Stimulated activated CD8-positive, alpha-beta memory T cell treated with anti-CD3 and anti-CD28 coated beads, Interleukin-7, amount 100 ng/mL, for 4 hours (primary cell): Measurements from ENCODE around the gene IRX5.

ENCODE experiments used
- DNase-seq, 2 donors: peaks; one replicate each; pipeline ENCODE4 v3.0.0-alpha.2; 2020; ENCODE audit warnings: low read depth in 2 of 2

The IRX5 gene

GRCh38 chr16:54930005-54930868 is at the start of gene IRX5:
Gene IRX5, plus strand, starts transcription at chr16:54930865. Its CDS starts 334 bp downstream, at chr16:54931199.
- no peak for DNase-seq

- DNase-seq = no peak
Measured at GRCh38 chr16:54882556-54882955, 48.1 kb upstream of the IRX5 start.

DNA sequence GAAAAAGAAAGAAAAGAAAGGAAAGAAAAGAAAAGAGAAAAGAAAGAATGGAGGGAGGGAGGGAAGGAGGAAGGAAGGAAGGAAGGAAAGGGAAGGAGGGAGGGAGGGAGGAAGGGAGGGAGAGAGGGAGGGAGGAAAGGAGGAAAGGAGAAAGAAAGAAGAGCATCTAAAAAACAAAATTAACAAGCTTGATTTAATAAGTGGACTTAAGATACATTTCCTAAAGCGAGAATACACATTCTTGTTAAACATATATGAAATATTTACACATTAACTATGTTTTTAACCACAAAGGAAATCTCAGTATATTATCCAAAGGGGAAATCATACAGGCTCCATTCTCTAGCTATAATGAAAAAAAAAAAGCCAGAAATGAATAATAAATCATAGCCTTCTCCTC is 47.3 kb upstream of the IRX5 start:
- no peak for DNase-seq

GRCh38 chr16:54886078-54886477 is 44.6 kb upstream of the IRX5 start:
- DNase-seq = no peak

DNA sequence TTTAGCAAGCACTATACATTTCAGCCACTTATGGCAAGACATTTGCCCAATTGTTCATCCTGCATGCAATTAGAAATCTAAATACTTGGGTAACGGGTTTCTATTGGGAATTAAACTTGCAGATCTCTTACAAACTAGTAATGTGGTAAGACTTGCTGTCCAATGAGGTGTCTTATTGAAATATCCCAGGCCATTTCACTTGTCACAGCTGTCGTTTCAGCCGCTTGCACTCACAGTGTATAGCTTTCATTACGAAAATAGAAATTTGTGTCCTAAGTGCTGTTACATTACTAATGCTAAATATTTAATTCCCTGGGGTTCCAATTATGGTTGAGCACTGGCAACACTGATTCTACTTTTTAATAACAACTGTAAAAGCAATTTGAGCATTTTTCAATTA is 40.3 kb upstream of the IRX5 start:
- no peak for DNase-seq

DNA sequence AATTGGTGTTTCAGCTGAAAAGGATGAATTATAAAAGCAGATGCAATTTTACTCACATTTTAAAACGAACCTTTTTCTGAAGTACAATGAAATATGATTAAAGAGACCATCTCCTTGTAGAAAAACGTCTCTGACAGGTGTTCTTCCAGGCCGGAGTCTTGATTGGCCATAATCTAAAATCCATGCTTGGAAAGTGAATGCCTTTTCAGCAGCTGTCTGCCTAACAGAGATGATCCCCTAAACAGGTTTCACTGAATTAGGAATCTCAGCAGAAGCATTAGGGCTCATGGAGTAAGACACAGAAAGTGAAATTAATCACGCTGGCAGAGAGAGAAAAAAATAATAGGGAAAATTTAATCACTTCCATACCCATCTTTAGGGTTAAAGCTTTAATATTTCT is 39.3 kb upstream of the IRX5 start:
- DNase-seq = no peak

GRCh38 chr16:54892981-54893380 is 37.7 kb upstream of the IRX5 start:
- no peak for DNase-seq

DNA sequence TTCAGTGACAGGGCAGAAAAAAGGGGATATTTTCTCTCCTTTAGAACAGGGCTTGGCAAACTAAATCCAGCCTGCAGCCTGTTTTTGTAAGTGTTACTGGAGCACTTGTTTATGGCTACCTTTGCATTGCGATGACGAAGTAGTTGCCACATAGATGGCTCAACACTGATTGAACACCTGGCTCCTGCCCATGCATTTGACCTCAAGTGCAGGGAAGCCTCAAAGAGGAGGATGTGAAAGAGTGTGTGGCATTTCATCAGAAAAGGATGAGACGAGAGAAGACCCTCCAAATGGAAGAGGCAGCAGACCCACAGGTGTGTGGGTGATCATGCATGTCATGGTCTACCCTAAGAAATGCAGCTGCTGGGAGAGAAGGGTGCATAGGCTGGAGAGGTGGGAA is 32.7 kb upstream of the IRX5 start:
- no peak for DNase-seq

DNA sequence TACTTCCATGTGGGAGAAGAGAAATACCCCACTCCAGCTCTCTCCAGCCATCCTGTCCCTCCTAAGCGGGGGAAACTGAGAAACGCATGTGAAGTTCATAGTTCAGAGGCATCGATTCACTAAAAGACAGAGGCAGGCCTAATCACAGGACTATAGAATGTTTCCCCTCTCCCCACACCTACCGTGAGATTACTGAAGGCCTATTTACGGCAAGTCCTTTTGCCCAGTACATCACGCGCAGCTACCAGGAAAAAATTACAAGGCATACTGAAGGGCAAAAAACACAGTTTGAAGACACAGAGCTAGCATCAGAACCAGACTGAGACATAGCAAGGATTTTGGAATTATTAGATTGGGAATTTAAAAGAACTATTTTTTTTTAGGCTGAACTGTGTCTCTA is 29.1 kb upstream of the IRX5 start:
- DNase-seq = no peak

- no peak for DNase-seq
Measured at GRCh38 chr16:54903047-54903446, 27.6 kb upstream of the IRX5 start.

DNA sequence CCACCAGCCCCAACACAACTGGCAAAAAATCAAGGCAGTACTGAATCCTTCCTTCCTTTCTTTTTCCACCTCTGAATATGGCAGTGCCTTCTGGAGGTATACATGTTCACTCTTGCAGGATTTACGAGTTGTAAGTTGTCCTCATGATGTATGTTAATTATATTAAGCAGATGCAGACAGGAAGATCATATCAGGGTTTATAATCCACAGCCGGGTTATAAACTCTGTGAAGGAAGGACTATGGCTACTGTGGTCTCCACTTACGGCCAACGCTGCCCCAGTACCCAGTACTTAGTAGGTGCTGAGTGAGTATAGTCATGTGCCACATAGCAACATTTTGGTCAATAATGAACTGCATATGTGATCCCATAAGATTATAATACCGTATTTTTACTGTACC is 19.6 kb upstream of the IRX5 start:
- DNase-seq = no peak

GRCh38 chr16:54912720-54913119 is 17.9 kb upstream of the IRX5 start:
- no peak for DNase-seq

DNA sequence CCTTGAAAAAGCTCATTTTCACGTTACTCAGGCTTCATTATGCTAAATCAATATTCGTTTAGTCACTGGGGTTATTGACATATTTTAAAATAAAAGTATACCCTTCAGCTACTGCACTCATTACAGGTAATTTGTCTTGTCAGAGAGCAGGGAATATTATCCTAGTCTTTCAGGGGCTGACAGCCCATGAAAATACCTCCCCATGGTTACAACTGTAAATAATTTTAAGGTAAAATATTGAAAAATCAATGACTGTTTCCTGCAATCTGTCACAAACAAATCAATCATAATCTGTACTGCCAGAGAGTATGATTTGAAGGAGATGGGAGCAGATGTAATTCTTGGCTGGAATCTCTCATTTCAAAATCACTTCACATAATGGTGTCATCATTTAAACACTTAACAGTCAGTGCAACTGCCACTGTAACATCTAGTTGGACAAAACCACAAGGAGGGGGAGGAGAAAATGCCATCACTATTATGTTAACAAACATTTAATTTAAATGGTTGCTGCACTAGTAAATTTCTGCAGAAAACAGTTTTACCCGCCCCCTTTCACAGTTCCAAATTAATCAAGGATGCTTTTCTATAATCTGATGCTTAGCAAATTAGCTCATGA is 9.3 kb upstream of the IRX5 start:
- DNase-seq = no peak

DNA sequence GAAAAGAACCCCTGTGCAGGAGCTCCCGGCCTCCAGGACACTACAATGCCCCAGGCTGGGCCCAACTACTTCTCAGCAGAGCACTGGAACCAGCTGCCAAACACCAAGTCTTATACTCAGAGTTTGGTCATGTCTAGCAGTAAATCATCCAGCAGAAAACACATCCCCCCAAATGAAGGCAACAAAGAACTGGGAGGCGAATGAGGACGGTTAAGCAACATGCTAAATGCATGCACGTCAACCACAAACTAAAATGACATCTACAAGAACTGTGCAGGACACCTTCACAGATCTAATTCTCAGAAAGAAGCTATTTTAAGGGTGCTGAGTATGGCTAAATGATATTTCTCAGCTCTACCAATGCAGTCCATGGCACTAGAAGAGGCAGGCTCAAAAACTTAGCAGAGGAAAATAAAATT is 7.6 kb upstream of the IRX5 start:
- DNase-seq = no peak

GRCh38 chr16:54923988-54924387 is 6.7 kb upstream of the IRX5 start:
- no peak for DNase-seq

GRCh38 chr16:54926166-54926838 is 4.4 kb upstream of the IRX5 start:
- no peak for DNase-seq

DNA sequence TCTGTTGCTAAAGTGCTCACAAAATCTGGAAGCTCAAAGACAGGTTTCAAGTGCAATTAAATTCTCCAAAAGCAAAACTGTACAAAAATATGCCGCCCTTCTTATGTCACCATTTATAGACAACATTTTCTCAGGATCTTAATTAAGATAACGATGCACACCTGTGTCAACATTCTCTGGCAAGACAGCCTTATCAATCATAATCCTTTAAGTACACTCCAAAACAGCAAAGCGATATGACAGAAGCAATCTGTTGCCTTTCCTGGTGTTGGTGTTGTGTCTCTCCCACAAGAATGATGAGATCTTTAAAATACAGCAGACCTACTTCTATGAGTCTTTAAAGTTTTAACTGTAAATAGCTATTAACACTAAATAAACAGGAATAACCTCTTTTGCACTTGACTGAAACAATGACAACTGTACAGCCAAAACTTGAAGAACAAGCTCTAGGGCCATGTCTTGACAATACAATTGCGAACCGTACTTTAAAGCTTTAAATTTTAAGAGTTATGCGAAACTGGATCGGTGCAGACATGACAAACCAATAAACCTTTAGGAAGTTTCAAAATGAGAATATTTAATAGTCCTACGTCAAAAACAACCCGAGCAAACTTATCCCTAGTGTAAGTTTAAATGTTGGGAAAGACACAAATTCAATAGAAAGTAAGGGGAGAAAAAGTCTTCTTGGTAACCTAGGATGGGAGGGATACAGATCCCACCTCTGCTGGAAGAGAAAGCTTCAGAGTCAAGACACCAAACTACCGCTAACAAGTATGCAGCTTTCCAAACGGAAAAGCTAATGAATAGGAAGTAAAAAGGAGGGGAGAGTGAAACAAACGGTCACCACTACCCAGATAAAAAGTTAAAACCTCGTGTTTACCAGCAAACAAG is 3.3 kb upstream of the IRX5 start:
- DNase-seq = no peak

- DNase-seq = no peak
Measured at GRCh38 chr16:54928016-54928356, 2.7 kb upstream of the IRX5 start.

- DNase-seq = peak; percentile 3 to 18
Measured at GRCh38 chr16:54928411-54929089, 2.1 kb upstream of the IRX5 start.

GRCh38 chr16:54929090-54930004 is 1.3 kb upstream of the IRX5 start:
- DNase-seq = peak; percentile 88 to 93

DNA sequence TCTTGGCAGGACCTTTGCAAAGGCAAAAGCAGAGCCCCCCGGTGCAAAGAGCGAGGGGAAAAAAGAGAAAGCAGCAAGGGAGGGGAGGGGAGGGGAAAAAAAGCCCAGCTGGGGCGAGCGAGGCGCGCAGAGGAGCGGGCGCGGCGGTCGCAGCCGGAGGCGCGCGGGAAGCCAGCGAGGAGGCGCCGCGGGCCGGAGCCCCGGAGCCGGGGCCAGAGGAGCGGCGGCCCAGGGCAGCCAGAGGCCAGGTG is 129 bp downstream of the IRX5 start:
- DNase-seq = no peak
